Vein endothelial cell (primary cell): ENCODE results near the gene ISOC1. TPM values are rescaled to one million over a fixed set of nuclear protein-coding genes. Genes with fewer than 3 reads are reported as not detected.

Experiments used
- small RNA-seq: library from RNA; depleted of rRNA; stranded (forward); fragments of <200 nt; gene quantifications from one replicate; pipeline ENCODE3, GENCODE V24; 2012
- total RNA-seq: library from RNA; depleted of rRNA; stranded (reverse); fragments of >200 nt; gene quantifications from 2 replicates; pipeline ENCODE4 v1.2.3, GENCODE V29; 2012

ISOC1 gene
- total RNA-seq, result 9.5 and 12.5 TPM in 2 replicates

GRCh38 chr5:129094087-129094923, at the start of gene ISOC1:
ISOC1 (plus strand) TSS chr5:129094749; CDS start chr5:129094767, 18 bp downstream.

Small RNA genes within 50 kb of the gene (small RNA-seq; reads per million reads assigned to genes)
- gene MIR4633, result not detected

Other genes starting within 250 kb of the ISOC1 start
- not detected in 2 replicates for gene SLC27A6, start 129.3 kb upstream of the ISOC1 start, total RNA-seq